Fibroblast of gingiva (primary cell): ENCODE results near the gene AP2B1.
"Not testable (repeated sequence)": the region's sequence is repeated elsewhere in the genome, so short reads cannot be mapped to it uniquely, and the experiment has no call there.

Experiments
- DNase-seq: peaks from one replicate; pipeline ENCODE4 v3.0.0-alpha.2; 2011; ENCODE audit warnings: low read depth

AP2B1 gene

GRCh38 chr17:35748979-35749378 lies 161.9 kb downstream of the AP2B1 start:
- DNase-seq = no peak

GRCh38 chr17:35749560-35750412 lies 162.7 kb downstream of the AP2B1 start:
- no peak for DNase-seq

GRCh38 chr17:35750526-35751395 lies 163.6 kb downstream of the AP2B1 start:
- DNase-seq = no peak

- DNase-seq = not testable (repeated sequence)
Measured at GRCh38 chr17:35751541-35751940, 164.4 kb downstream of the AP2B1 start.

- DNase-seq = no peak
Measured at GRCh38 chr17:35752471-35752870, 165.3 kb downstream of the AP2B1 start.

- peak; percentile 21 for DNase-seq
Measured at GRCh38 chr17:35752945-35753764, 166.0 kb downstream of the AP2B1 start, which contains the start of gene GAS2L2. Gene GAS2L2, minus strand, starts transcription at chr17:35753239. Its CDS starts 389 bp downstream, at chr17:35752850.

- DNase-seq = no peak
Measured at GRCh38 chr17:35757243-35757642, 170.1 kb downstream of the AP2B1 start.

GRCh38 chr17:35760587-35760986 lies 173.5 kb downstream of the AP2B1 start, which contains the start of gene C17orf50:
Gene C17orf50, plus strand, starts transcription at chr17:35760887. Its CDS starts 55 bp downstream, at chr17:35760942.
- no peak for DNase-seq

GRCh38 chr17:35761601-35762000 lies 174.5 kb downstream of the AP2B1 start:
- DNase-seq = no peak

- no peak for DNase-seq
Measured at GRCh38 chr17:35763767-35764122, 176.6 kb downstream of the AP2B1 start.

GRCh38 chr17:35764123-35764991 lies 177.2 kb downstream of the AP2B1 start:
- DNase-seq = peak; percentile 62

GRCh38 chr17:35765086-35765710 lies 178.1 kb downstream of the AP2B1 start:
- DNase-seq = no peak

- no peak for DNase-seq
Measured at GRCh38 chr17:35765756-35766488, 178.8 kb downstream of the AP2B1 start.

GRCh38 chr17:35766489-35766877 lies 179.4 kb downstream of the AP2B1 start:
- no peak for DNase-seq

- peak; percentile 32 for DNase-seq
Measured at GRCh38 chr17:35766903-35767510, 179.9 kb downstream of the AP2B1 start.

- no peak for DNase-seq
Measured at GRCh38 chr17:35768797-35769196, 181.7 kb downstream of the AP2B1 start.

GRCh38 chr17:35769895-35770486 lies 182.9 kb downstream of the AP2B1 start:
- no peak for DNase-seq

GRCh38 chr17:35773129-35773528 lies 186.0 kb downstream of the AP2B1 start:
- DNase-seq = no peak
